ENCODE data around the gene NSRP1. TPM values are rescaled to one million over a fixed set of nuclear protein-coding genes. Genes with fewer than 3 reads are reported as not detected.

The NSRP1 gene
- total and polyA plus RNA-seq, 2 of the 13 experiments (the other 11 are each of a cell fraction or from before 2014, with no cell fraction given) = 7.0 to 14.3 TPM

DNA sequence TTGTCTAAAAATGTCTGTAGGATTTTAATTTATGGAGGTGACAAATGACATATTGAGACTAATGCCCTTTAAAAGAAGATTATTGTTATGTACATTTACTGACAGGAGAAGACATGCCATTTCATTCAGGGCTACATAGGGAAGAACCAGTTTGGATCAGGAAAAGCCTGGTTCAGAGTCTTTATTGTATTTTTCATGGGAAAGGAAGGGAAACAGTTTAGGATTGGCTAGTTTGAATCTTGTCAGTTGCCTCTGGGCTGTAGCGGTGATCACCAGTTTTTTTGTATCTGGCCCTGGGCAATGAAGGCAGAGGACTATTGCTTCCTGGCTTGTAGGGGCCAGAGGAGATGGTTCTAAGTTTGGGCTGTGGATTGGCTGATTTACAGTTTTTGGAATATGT is 31.8 kb downstream of the NSRP1 start:
- no peak overlapping the region for H2AFZ ChIP-seq (ENCODE audit: low read length)
- H3K79me2 ChIP-seq (ENCODE audit: insufficient read depth, low read length) = peaks cover 2% of the 10 kb centered on the region
- in situ Hi-C loops (cut with HindIII; ENCODE audit: extremely low pct_ligation_motif_present, low pct_unique_long_range_greater_than_20kb) (no loop called here), intact Hi-C loops (cut with micrococcal nuclease; ENCODE audit: unreplicated experiment) (no loop called here)
- ChIA-PET CTCF (ENCODE audit: low intra/inter-chr PET ratio, low total read pairs) (no interaction called here), POLR2A (no interaction called here)
- DNase-seq (ENCODE audit: low spot score) = no peak
- H3K27ac ChIP-seq (ENCODE audit: extremely low read length, insufficient read depth, low read length) = no peak overlapping the region
- H3K9me3 ChIP-seq (ENCODE audit: low read length) = no peaks in the 10 kb centered on the region
- H3K27me3 ChIP-seq (ENCODE audit: control insufficient read depth in 1 of 2, insufficient read depth in 2 of 2, low read length in 2 of 2) = no peaks in the 10 kb centered on the region
- no peaks in the 10 kb centered on the region for H3K4me1 ChIP-seq (ENCODE audit: insufficient read depth, low read length)
- no peak overlapping the region for H3K4me3 ChIP-seq (replicated peaks in 1 of 3; ENCODE audit: insufficient read depth in 1 of 3, low read depth in 2 of 3, low read length in 3 of 3)
- TF ChIP-seq ATF1 (CRISPR knock-in tag; IDR thresholded peaks at IDR 0.05) (no peak), ZNF546 (CRISPR knock-in tag; conservative IDR thresholded peaks at IDR 0.05) (no peak), KMT2A (CRISPR knock-in tag; IDR thresholded peaks at IDR 0.05) (no peak), ZNF557 (CRISPR knock-in tag; IDR thresholded peaks at IDR 0.05) (no peak), ZNF841 (CRISPR knock-in tag; IDR thresholded peaks at IDR 0.05; ENCODE audit: borderline replicate concordance) (no peak), RCOR2 (CRISPR knock-in tag; IDR thresholded peaks at IDR 0.05) (no peak)
- 100% methylated on average over 1 of the region's 1 CpG for WGBS (ENCODE audit: low lambda C conversion rate)
- BruUV-seq (replicated peaks) = no TSS peak
- H3K36me3 ChIP-seq (replicated peaks in 1 of 2; ENCODE audit: control insufficient read depth in 1 of 2, insufficient read depth in 2 of 2, low read length in 2 of 2) = no peaks in the 10 kb centered on the region; a peak in 2 of 5 replicates
- no peak for FAIRE-seq
- H4K20me1 ChIP-seq (ENCODE audit: insufficient read depth, low read length) = no peaks in the 10 kb centered on the region
- H3K9ac ChIP-seq (ENCODE audit: insufficient read depth, low read depth, low read length) = no peak overlapping the region
- no peak for ATAC-seq
- H3K4me2 ChIP-seq (ENCODE audit: low read depth, low read length) = no peak overlapping the region

DNA sequence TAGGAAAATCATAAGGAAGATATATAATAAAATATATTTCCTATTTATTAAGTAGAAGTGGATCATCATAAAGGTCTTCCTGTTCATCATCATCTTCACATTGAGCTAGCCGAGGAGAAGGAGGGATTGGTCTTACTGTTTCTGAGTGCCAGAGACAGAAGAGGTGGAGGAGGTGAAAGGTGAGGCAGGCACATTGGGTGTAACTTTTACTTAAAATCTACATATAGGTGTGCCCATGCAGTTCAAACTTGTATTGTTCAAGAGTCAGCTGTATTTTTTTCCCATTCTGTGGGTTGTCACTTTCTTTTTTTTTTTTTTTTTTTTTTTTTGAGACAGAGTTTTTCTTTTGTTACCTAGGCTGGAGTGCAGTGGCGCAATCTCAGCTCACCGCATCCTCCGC is 34.9 kb downstream of the NSRP1 start:
- no TSS peak for BruUV-seq (replicated peaks)
- H3K27me3 ChIP-seq (ENCODE audit: control insufficient read depth in 1 of 2, insufficient read depth in 2 of 2, low read length in 2 of 2) = no peaks in the 10 kb centered on the region
- no peak overlapping the region for H3K4me2 ChIP-seq (ENCODE audit: low read depth, low read length)
- ChIA-PET CTCF (ENCODE audit: low intra/inter-chr PET ratio, low total read pairs) (no interaction called here), POLR2A (no interaction called here)
- H3K27ac ChIP-seq (ENCODE audit: extremely low read length, insufficient read depth, low read length) = no peak overlapping the region
- peaks cover 4% of the 10 kb centered on the region for H3K79me2 ChIP-seq (ENCODE audit: insufficient read depth, low read length)
- no peaks in the 10 kb centered on the region for H4K20me1 ChIP-seq (ENCODE audit: insufficient read depth, low read length)
- H3K4me3 ChIP-seq (replicated peaks in 1 of 3; ENCODE audit: insufficient read depth in 1 of 3, low read depth in 2 of 3, low read length in 3 of 3) = no peak overlapping the region
- no peak for ATAC-seq
- in situ Hi-C loops (cut with HindIII; ENCODE audit: extremely low pct_ligation_motif_present, low pct_unique_long_range_greater_than_20kb) = no loop called here
- intact Hi-C loops (cut with micrococcal nuclease; ENCODE audit: unreplicated experiment) = no loop called here
- FAIRE-seq = no peak
- no peaks in the 10 kb centered on the region; a peak in 1 of 5 replicates for H3K36me3 ChIP-seq (replicated peaks in 1 of 2; ENCODE audit: control insufficient read depth in 1 of 2, insufficient read depth in 2 of 2, low read length in 2 of 2)
- DNase-seq (ENCODE audit: low spot score) = no peak
- 98% methylated on average over 4 of the region's 4 CpGs for WGBS (ENCODE audit: low lambda C conversion rate)
- H3K4me1 ChIP-seq (ENCODE audit: insufficient read depth, low read length) = no peaks in the 10 kb centered on the region
- no peaks in the 10 kb centered on the region for H3K9me3 ChIP-seq (ENCODE audit: low read length)
- H3K9ac ChIP-seq (ENCODE audit: insufficient read depth, low read depth, low read length) = no peak overlapping the region
- H2AFZ ChIP-seq (ENCODE audit: low read length) = no peak overlapping the region
- TF ChIP-seq ZNF12 (CRISPR knock-in tag; IDR thresholded peaks at IDR 0.05) (no peak), MEF2D (CRISPR knock-in tag; IDR thresholded peaks at IDR 0.05) (no peak), ZNF775 (CRISPR knock-in tag; IDR thresholded peaks at IDR 0.05; ENCODE audit: borderline replicate concordance) (no peak), PLRG1 (conservative IDR thresholded peaks at IDR 0.05) (no peak), ETV6 (CRISPR knock-in tag; conservative IDR thresholded peaks at IDR 0.05) (no peak), RAD51 (IDR thresholded peaks at IDR 0.05; ENCODE audit: borderline replicate concordance) (no peak), SMAD9 (CRISPR knock-in tag; IDR thresholded peaks at IDR 0.05) (no peak), NFE2L1 (CRISPR knock-in tag; IDR thresholded peaks at IDR 0.05; ENCODE audit: borderline replicate concordance) (no peak), HDAC1 (CRISPR knock-in tag; IDR thresholded peaks at IDR 0.05) (no peak), SP1 (IDR thresholded peaks at IDR 0.05) (no peak), SP1 (CRISPR knock-in tag; IDR thresholded peaks at IDR 0.05) (no peak), IKZF5 (CRISPR knock-in tag; IDR thresholded peaks at IDR 0.05) (no peak)
- TF ChIP-seq, protein P1, sequence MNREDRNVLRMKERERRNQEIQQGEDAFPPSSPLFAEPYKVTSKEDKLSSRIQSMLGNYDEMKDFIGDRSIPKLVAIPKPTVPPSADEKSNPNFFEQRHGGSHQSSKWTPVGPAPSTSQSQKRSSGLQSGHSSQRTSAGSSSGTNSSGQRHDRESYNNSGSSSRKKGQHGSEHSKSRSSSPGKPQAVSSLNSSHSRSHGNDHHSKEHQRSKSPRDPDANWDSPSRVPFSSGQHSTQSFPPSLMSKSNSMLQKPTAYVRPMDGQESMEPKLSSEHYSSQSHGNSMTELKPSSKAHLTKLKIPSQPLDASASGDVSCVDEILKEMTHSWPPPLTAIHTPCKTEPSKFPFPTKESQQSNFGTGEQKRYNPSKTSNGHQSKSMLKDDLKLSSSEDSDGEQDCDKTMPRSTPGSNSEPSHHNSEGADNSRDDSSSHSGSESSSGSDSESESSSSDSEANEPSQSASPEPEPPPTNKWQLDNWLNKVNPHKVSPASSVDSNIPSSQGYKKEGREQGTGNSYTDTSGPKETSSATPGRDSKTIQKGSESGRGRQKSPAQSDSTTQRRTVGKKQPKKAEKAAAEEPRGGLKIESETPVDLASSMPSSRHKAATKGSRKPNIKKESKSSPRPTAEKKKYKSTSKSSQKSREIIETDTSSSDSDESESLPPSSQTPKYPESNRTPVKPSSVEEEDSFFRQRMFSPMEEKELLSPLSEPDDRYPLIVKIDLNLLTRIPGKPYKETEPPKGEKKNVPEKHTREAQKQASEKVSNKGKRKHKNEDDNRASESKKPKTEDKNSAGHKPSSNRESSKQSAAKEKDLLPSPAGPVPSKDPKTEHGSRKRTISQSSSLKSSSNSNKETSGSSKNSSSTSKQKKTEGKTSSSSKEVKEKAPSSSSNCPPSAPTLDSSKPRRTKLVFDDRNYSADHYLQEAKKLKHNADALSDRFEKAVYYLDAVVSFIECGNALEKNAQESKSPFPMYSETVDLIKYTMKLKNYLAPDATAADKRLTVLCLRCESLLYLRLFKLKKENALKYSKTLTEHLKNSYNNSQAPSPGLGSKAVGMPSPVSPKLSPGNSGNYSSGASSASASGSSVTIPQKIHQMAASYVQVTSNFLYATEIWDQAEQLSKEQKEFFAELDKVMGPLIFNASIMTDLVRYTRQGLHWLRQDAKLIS (CRISPR knock-in tag; IDR thresholded peaks at IDR 0.05) = no peak

Measured in HepG2 (cell line).